SK-N-SH (cell line): ENCODE data around the gene SLC41A2. TPM values are rescaled to one million over a fixed set of nuclear protein-coding genes. Genes with fewer than 3 reads are reported as not detected.

Experiments used
- CTCF ChIA-PET: fragments of 300-600, 350-600 bp; formaldehyde crosslinking; extraction: SDS; loops from one replicate; lab custom pipeline; 2021; lab: Yijun Ruan, JAX
- POLR2A ChIA-PET: fragments of 350-600 bp; sonication (Branson Sonifier 250); formaldehyde crosslinking; extraction: SDS; loops from one replicate; lab custom pipeline; 2020; ENCODE audit warnings: antibody characterized with exemption, inconsistent platforms; lab: Yijun Ruan, JAX
- DNase-seq: peaks from one replicate; pipeline ENCODE4 v3.0.0; 2012
- H2AFZ ChIP-seq: fragments of 200-600 bp; sonication (generic); 2 replicates; pipeline ENCODE4 v1.8.1; 2016; ENCODE audit warnings: antibody characterized with exemption, mild to moderate bottlenecking, low read depth
- H3F3A ChIP-seq: fragments of 200-600 bp; sonication (generic); replicated peaks from 2 replicates; pipeline ENCODE3; 2016; ENCODE audit warnings: antibody characterized with exemption, mild to moderate bottlenecking; ENCODE audit not compliant: insufficient read depth
- H3K27ac ChIP-seq, 2 experiments: fragments of 200-500 bp in 1 of 2; fragments of 200-600 bp in 1 of 2; sonication (Bioruptor generic) in 1 of 2; sonication (generic), shearing (Covaris generic) in 1 of 2; 2 replicates each; pipeline versions ENCODE4 v1.5.1 to v1.6.1; 2014 to 2016; ENCODE audit warnings: low read depth in 2 of 2, inconsistent platforms in 1 of 2, low read length in 1 of 2, mild to moderate bottlenecking in 1 of 2, mixed read lengths in 1 of 2
- H3K27me3 ChIP-seq: fragments of 200-600 bp; sonication (generic), shearing (Covaris generic); 2 replicates; pipeline ENCODE4 v1.6.1; 2016; ENCODE audit warnings: mixed run types; ENCODE audit not compliant: insufficient read depth
- H3K36me3 ChIP-seq, 2 experiments: fragments of 200-500 bp in 1 of 2; fragments of 200-600 bp in 1 of 2; sonication (Bioruptor generic) in 1 of 2; sonication (generic) in 1 of 2; replicated peaks in 1 of 2; 2 replicates each; pipeline versions ENCODE3 to v1.5.1; 2014 to 2016; ENCODE audit warnings: low read length in 1 of 2, mild to moderate bottlenecking in 1 of 2; ENCODE audit not compliant: insufficient read depth in 2 of 2, control insufficient read depth in 1 of 2
- H3K4me1 ChIP-seq, 2 experiments: fragments of 200-500 bp in 1 of 2; fragments of 200-600 bp in 1 of 2; sonication (Bioruptor generic) in 1 of 2; sonication (generic), shearing (Covaris generic) in 1 of 2; 2 replicates each; pipeline versions ENCODE4 v1.5.1 to v1.6.1; 2014 to 2016; ENCODE audit warnings: low read depth in 1 of 2, low read length in 1 of 2, mixed run types in 1 of 2; ENCODE audit not compliant: insufficient read depth in 2 of 2, control insufficient read depth in 1 of 2
- H3K4me2 ChIP-seq: fragments of 200-600 bp; sonication (generic), shearing (Covaris generic); 2 replicates; pipeline ENCODE4 v1.6.1; 2017; ENCODE audit warnings: mixed run types
- H3K4me3 ChIP-seq, 2 experiments: fragments of 200-500 bp in 1 of 2; fragments of 200-600 bp in 1 of 2; sonication (Bioruptor generic) in 1 of 2; sonication (generic), shearing (Covaris generic) in 1 of 2; 2 replicates each; pipeline versions ENCODE4 v1.5.1 to v1.8.1; 2014 to 2016; ENCODE audit warnings: low read depth in 2 of 2, inconsistent platforms in 1 of 2, low read length in 1 of 2, mild to moderate bottlenecking in 1 of 2, mixed read lengths in 1 of 2, moderate library complexity in 1 of 2
- H3K79me2 ChIP-seq: fragments of 200-600 bp; sonication (generic); 2 replicates; pipeline ENCODE4 v1.8.1; 2017; ENCODE audit warnings: mild to moderate bottlenecking; ENCODE audit not compliant: insufficient read depth
- H3K9ac ChIP-seq: fragments of 200-600 bp; sonication (generic); 2 replicates; pipeline ENCODE4 v1.6.1; 2017; ENCODE audit warnings: mixed run types
- H3K9me2 ChIP-seq: fragments of 200-600 bp; sonication (generic); 2 replicates; pipeline ENCODE4 v1.6.1; 2017; ENCODE audit warnings: mixed run types
- H3K9me3 ChIP-seq: fragments of 200-600 bp; sonication (generic); 2 replicates; pipeline ENCODE4 v1.6.1; 2017; ENCODE audit warnings: mixed run types, mild to moderate bottlenecking, moderate library complexity
- H4K20me1 ChIP-seq: fragments of 200-600 bp; sonication (generic); 2 replicates; pipeline ENCODE4 v1.6.1; 2017; ENCODE audit warnings: mild to moderate bottlenecking, mixed run types; ENCODE audit not compliant: insufficient read depth
- CHD2 ChIP-seq: fragments of 150-350 bp; IDR thresholded peaks from 2 replicates; pipeline ENCODE4 v1.6.1; 2018; ENCODE audit warnings: low read length; ENCODE audit not compliant: partially characterized antibody
- ELF1 ChIP-seq: IDR thresholded peaks from 2 replicates; pipeline ENCODE4 v1.4.0; 2012
- EZH2phosphoT487 ChIP-seq: fragments of 200-600 bp; sonication (generic); IDR thresholded peaks from 2 replicates; pipeline ENCODE4 v1.6.1; 2017; ENCODE audit warnings: low read depth, mixed run types, mild to moderate bottlenecking, antibody characterized with exemption, moderate library complexity, borderline replicate concordance
- FOXM1 ChIP-seq: IDR thresholded peaks from 2 replicates; pipeline ENCODE4 v1.4.0; 2012; ENCODE audit warnings: low read depth, mild to moderate bottlenecking
- MEF2A ChIP-seq: IDR thresholded peaks from 2 replicates; pipeline ENCODE4 v1.4.0; 2012; ENCODE audit warnings: low read depth, borderline replicate concordance
- MXI1 ChIP-seq: IDR thresholded peaks from 2 replicates; pipeline ENCODE4 v1.6.1; 2012; ENCODE audit warnings: mild to moderate bottlenecking, low read depth, low read length, improper control_type of control experiment
- NFIC ChIP-seq: IDR thresholded peaks from 2 replicates; pipeline ENCODE4 v1.4.0; 2012; ENCODE audit warnings: borderline replicate concordance
- POLR2AphosphoS5 ChIP-seq: IDR thresholded peaks from 2 replicates; pipeline ENCODE4 v1.6.1; 2012; ENCODE audit warnings: low read depth, low read length
- TAF1 ChIP-seq: IDR thresholded peaks from 2 replicates; pipeline ENCODE4 v1.6.1; 2012; ENCODE audit warnings: low read depth, mild to moderate bottlenecking, low read length, moderate library complexity, borderline replicate concordance
- TEAD4 ChIP-seq: IDR thresholded peaks from 2 replicates; pipeline ENCODE4 v1.4.0; 2012; ENCODE audit warnings: mild to moderate bottlenecking, borderline replicate concordance; ENCODE audit not compliant: insufficient read depth
- WGBS: methylation state at CpG from one replicate; pipeline ENCODE4 v1.1.6; 2017; ENCODE audit warnings: low lambda C conversion rate; 5-methylcytosine and 5-hydroxymethylcytosine counted together
- polyA plus RNA-seq, 3 experiments: library from polyadenylated mRNA; depleted of rRNA; stranded (reverse); fragments of >200 nt; gene quantifications; 2 replicates each; pipeline ENCODE4 v1.2.3, GENCODE V29; 2012
- TF ChIP-seq, protein P1 (sequence below): IDR thresholded peaks from 2 replicates; pipeline ENCODE4 v1.6.1; 2012; ENCODE audit warnings: mild to moderate bottlenecking, low read depth, low read length, moderate library complexity
- TF ChIP-seq, protein P2 (sequence below): IDR thresholded peaks from 2 replicates; pipeline ENCODE4 v1.4.0; 2012; ENCODE audit warnings: low read depth, borderline replicate concordance
- TF ChIP-seq, protein P3 (sequence below): fragments of 200-600 bp; sonication (generic); IDR thresholded peaks from 2 replicates; pipeline ENCODE4 v1.6.1; 2017; ENCODE audit warnings: antibody characterized with exemption, mild to moderate bottlenecking, moderate library complexity

SLC41A2 gene
- polyA plus RNA-seq, 1 of the 3 experiments (the other 2 are of a cell fraction) = 1.7 TPM

DNA sequence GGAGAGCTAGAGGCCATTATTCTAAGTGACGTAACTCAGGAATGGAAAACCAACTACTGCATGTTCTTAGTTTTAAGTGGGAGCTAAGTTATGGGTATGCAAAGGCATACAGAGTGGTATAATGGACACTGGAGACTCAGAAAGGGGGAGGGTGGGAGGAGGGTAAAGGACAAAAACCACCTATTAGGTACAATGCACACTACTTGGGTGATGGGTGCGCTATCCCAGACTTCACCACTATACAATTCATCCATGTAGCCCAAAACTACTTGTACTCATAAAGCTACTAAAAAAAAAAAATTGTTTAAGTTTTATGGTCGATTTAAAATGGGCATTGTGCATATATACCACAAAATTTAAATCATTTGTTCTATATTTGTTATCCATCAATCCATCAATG lies 24.3 kb downstream of the SLC41A2 start:
- Histone ChIP-seq H3K4me3 (no peak overlapping the region), H3K79me2 (no peaks in the 10 kb centered on the region), H4K20me1 (no peaks in the 10 kb centered on the region), H3K27me3 (no peaks in the 10 kb centered on the region), H2AFZ (no peak overlapping the region), H3K9ac (no peak overlapping the region), H3K4me2 (no peak overlapping the region), H3K4me1 (peaks cover 0 to 14% of the 10 kb centered on the region in 2 experiments; a peak in 1 of 4 replicates), H3K9me3 (no peaks in the 10 kb centered on the region), H3F3A (peaks cover 2% of the 10 kb centered on the region), H3K27ac (no peak overlapping the region), H3K9me2 (no peaks in the 10 kb centered on the region), H3K36me3 (no peaks in the 10 kb centered on the region)
- no peak for DNase-seq
- WGBS = 64% methylated on average over 3 of the region's 3 CpGs
- CTCF ChIA-PET = interaction anchor here (1.3 kb wide), 1 partner anchor 552 kb away, joined by 3 read pairs; no protein-coding TSS in a partner anchor
- POLR2A ChIA-PET = no interaction called here
- TF ChIP-seq POLR2AphosphoS5 = no peak
- TF ChIP-seq FOXM1 = no peak
- TF ChIP-seq, protein P1, sequence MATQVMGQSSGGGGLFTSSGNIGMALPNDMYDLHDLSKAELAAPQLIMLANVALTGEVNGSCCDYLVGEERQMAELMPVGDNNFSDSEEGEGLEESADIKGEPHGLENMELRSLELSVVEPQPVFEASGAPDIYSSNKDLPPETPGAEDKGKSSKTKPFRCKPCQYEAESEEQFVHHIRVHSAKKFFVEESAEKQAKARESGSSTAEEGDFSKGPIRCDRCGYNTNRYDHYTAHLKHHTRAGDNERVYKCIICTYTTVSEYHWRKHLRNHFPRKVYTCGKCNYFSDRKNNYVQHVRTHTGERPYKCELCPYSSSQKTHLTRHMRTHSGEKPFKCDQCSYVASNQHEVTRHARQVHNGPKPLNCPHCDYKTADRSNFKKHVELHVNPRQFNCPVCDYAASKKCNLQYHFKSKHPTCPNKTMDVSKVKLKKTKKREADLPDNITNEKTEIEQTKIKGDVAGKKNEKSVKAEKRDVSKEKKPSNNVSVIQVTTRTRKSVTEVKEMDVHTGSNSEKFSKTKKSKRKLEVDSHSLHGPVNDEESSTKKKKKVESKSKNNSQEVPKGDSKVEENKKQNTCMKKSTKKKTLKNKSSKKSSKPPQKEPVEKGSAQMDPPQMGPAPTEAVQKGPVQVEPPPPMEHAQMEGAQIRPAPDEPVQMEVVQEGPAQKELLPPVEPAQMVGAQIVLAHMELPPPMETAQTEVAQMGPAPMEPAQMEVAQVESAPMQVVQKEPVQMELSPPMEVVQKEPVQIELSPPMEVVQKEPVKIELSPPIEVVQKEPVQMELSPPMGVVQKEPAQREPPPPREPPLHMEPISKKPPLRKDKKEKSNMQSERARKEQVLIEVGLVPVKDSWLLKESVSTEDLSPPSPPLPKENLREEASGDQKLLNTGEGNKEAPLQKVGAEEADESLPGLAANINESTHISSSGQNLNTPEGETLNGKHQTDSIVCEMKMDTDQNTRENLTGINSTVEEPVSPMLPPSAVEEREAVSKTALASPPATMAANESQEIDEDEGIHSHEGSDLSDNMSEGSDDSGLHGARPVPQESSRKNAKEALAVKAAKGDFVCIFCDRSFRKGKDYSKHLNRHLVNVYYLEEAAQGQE = no peak
- TF ChIP-seq CHD2 = no peak
- no peak for TF ChIP-seq MEF2A
- TF ChIP-seq EZH2phosphoT487 = no peak
- no peak for TF ChIP-seq ELF1
- TF ChIP-seq, protein P2, sequence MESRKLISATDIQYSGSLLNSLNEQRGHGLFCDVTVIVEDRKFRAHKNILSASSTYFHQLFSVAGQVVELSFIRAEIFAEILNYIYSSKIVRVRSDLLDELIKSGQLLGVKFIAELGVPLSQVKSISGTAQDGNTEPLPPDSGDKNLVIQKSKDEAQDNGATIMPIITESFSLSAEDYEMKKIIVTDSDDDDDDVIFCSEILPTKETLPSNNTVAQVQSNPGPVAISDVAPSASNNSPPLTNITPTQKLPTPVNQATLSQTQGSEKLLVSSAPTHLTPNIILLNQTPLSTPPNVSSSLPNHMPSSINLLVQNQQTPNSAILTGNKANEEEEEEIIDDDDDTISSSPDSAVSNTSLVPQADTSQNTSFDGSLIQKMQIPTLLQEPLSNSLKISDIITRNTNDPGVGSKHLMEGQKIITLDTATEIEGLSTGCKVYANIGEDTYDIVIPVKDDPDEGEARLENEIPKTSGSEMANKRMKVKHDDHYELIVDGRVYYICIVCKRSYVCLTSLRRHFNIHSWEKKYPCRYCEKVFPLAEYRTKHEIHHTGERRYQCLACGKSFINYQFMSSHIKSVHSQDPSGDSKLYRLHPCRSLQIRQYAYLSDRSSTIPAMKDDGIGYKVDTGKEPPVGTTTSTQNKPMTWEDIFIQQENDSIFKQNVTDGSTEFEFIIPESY = no peak
- TF ChIP-seq, protein P3, sequence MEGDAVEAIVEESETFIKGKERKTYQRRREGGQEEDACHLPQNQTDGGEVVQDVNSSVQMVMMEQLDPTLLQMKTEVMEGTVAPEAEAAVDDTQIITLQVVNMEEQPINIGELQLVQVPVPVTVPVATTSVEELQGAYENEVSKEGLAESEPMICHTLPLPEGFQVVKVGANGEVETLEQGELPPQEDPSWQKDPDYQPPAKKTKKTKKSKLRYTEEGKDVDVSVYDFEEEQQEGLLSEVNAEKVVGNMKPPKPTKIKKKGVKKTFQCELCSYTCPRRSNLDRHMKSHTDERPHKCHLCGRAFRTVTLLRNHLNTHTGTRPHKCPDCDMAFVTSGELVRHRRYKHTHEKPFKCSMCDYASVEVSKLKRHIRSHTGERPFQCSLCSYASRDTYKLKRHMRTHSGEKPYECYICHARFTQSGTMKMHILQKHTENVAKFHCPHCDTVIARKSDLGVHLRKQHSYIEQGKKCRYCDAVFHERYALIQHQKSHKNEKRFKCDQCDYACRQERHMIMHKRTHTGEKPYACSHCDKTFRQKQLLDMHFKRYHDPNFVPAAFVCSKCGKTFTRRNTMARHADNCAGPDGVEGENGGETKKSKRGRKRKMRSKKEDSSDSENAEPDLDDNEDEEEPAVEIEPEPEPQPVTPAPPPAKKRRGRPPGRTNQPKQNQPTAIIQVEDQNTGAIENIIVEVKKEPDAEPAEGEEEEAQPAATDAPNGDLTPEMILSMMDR = no peak
- TF ChIP-seq NFIC = no peak
- TF ChIP-seq TAF1 = no peak
- TF ChIP-seq MXI1 = no peak
- no peak for TF ChIP-seq TEAD4
